ENCODE results near the gene GTPBP10. TPM values are rescaled to one million over a fixed set of nuclear protein-coding genes. Genes with fewer than 3 reads are reported as not detected.
"Not testable (repeated sequence)": the region's sequence is repeated elsewhere in the genome, so short reads cannot be mapped to it uniquely, and the experiment has no call there.

Gene GTPBP10
- polyA plus RNA-seq, 1 donor (not counting 4 experiments of a cell fraction or from before 2014, with no cell fraction given) = 26.6 TPM

DNA sequence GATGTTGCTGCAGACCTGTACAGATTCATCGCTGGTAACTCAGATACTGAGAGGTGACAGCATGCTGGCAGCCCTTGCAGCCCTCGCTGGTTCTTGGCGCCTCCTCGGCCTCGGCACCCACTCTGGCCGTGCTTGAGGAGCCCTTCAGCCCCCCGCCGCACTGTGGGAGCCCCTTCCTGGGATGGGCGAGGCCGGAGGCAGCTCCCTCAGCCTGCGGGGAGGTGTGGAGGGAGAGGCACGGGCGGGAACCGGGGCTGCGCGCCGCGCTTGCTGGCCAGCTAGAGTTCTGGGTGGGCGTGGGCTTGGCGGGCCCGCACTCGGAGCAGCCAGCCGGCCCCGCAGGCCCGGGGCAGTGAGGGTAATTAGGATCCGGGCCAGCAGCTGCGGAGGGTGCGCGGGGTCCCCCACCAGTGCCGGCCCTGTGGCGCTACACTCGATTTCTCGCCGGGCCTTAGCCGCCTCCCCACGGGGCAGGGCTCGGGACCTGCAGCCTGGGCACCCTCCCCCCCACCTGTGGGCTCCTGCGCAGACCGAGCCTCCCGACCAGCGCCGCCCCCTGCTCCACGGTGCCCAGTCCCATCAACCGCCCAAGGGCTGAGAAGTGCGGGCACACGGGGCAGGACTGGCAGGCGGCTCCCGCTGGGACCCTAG, 12.2 kb upstream of the GTPBP10 start:
- dilution Hi-C loops (cut with MboI; ENCODE audit: extremely low pct_ligation_motif_present, low sequenced_read_pairs) = no loop called here
- FAIRE-seq = no peak
- TF ChIP-seq, protein P1, sequence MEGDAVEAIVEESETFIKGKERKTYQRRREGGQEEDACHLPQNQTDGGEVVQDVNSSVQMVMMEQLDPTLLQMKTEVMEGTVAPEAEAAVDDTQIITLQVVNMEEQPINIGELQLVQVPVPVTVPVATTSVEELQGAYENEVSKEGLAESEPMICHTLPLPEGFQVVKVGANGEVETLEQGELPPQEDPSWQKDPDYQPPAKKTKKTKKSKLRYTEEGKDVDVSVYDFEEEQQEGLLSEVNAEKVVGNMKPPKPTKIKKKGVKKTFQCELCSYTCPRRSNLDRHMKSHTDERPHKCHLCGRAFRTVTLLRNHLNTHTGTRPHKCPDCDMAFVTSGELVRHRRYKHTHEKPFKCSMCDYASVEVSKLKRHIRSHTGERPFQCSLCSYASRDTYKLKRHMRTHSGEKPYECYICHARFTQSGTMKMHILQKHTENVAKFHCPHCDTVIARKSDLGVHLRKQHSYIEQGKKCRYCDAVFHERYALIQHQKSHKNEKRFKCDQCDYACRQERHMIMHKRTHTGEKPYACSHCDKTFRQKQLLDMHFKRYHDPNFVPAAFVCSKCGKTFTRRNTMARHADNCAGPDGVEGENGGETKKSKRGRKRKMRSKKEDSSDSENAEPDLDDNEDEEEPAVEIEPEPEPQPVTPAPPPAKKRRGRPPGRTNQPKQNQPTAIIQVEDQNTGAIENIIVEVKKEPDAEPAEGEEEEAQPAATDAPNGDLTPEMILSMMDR (optimal IDR thresholded peaks at IDR 0.05 in 1 of 3, IDR thresholded peaks at IDR 0.05 in 1 of 3, conservative IDR thresholded peaks at IDR 0.05 in 1 of 3; ENCODE audit: extremely low read depth in 1 of 3, insufficient read depth in 2 of 3, low read length in 3 of 3) = no peak
- TF ChIP-seq EZH2 (IDR thresholded peaks at IDR 0.05; ENCODE audit: low read length) = no peak

DNA sequence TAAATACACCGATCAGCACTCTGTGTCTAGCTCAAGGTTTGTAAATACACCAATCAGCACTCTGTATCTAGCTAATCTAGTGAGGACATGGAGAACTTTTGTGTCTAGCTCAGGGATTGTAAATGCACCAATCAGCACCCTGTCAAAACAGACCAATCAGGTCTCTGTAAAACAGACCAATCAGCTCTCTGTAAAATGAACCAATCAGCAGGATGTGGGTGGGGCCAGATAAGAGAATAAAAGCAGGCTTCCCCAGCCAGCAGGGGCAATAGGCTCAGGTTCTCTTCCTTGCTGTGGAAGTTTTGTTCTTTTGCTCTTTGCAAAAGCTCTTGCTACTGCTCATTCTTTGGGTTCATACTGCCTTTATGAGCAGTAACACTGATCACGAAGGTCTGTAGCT, 11.6 kb upstream of the GTPBP10 start:
- H3K4me1 ChIP-seq (ENCODE audit: control insufficient read depth, extremely low read depth, insufficient read depth, low read length); H3K9me3 ChIP-seq (ENCODE audit: control insufficient read depth, low read depth, low read length); H3K4me3 ChIP-seq (ENCODE audit: control insufficient read depth in 2 of 3, extremely low read depth in 1 of 3, insufficient read depth in 2 of 3, low read depth in 1 of 3, low read length in 3 of 3); H3K27me3 ChIP-seq (ENCODE audit: control insufficient read depth, extremely low read depth, insufficient read depth, low read length); H3K9me1 ChIP-seq (ENCODE audit: control insufficient read depth, extremely low read depth, insufficient read depth, low read length); H3K79me2 ChIP-seq (ENCODE audit: control insufficient read depth, insufficient read depth, low read length); H3K36me3 ChIP-seq (ENCODE audit: control insufficient read depth in 2 of 2, extremely low read depth in 1 of 2, insufficient read depth in 2 of 2, low read length in 2 of 2); FAIRE-seq; dilution Hi-C loops (cut with MboI; ENCODE audit: extremely low pct_ligation_motif_present, low sequenced_read_pairs); H2AFZ ChIP-seq (ENCODE audit: control insufficient read depth, low read length); H3K9ac ChIP-seq (ENCODE audit: control insufficient read depth, extremely low read depth, insufficient read depth, low read length); H4K20me1 ChIP-seq (ENCODE audit: control insufficient read depth, extremely low read depth, insufficient read depth, low read length); H3K27ac ChIP-seq (ENCODE audit: control insufficient read depth, insufficient read depth, low read length); H3K4me2 ChIP-seq (ENCODE audit: control insufficient read depth, extremely low read depth, insufficient read depth, low read depth, low read length); DNase-seq (ENCODE audit: low read depth, low spot score): not testable (repeated sequence)

More for the DNA sequence above, 12.2 kb upstream of the GTPBP10 start:
- no peak overlapping the region for H3K9ac ChIP-seq (ENCODE audit: control insufficient read depth, extremely low read depth, insufficient read depth, low read length)
- no peak overlapping the region for H2AFZ ChIP-seq (ENCODE audit: control insufficient read depth, low read length)
- H3K9me1 ChIP-seq (ENCODE audit: control insufficient read depth, extremely low read depth, insufficient read depth, low read length) = no peaks in the 10 kb centered on the region
- no peaks in the 10 kb centered on the region for H4K20me1 ChIP-seq (ENCODE audit: control insufficient read depth, extremely low read depth, insufficient read depth, low read length)
- H3K27me3 ChIP-seq (ENCODE audit: control insufficient read depth, extremely low read depth, insufficient read depth, low read length) = no peaks in the 10 kb centered on the region
- H3K27ac ChIP-seq (ENCODE audit: control insufficient read depth, insufficient read depth, low read length) = no peak overlapping the region
- no peak overlapping the region for H3K4me2 ChIP-seq (ENCODE audit: control insufficient read depth, extremely low read depth, insufficient read depth, low read depth, low read length)
- no peak for DNase-seq (ENCODE audit: low read depth, low spot score)
- H3K9me3 ChIP-seq (ENCODE audit: control insufficient read depth, low read depth, low read length) = no peaks in the 10 kb centered on the region
- no peaks in the 10 kb centered on the region for H3K4me1 ChIP-seq (ENCODE audit: control insufficient read depth, extremely low read depth, insufficient read depth, low read length)
- H3K79me2 ChIP-seq (ENCODE audit: control insufficient read depth, insufficient read depth, low read length) = no peaks in the 10 kb centered on the region
- no peaks in the 10 kb centered on the region for H3K36me3 ChIP-seq (ENCODE audit: control insufficient read depth in 2 of 2, extremely low read depth in 1 of 2, insufficient read depth in 2 of 2, low read length in 2 of 2)
- no peak overlapping the region for H3K4me3 ChIP-seq (ENCODE audit: control insufficient read depth in 2 of 3, extremely low read depth in 1 of 3, insufficient read depth in 2 of 3, low read depth in 1 of 3, low read length in 3 of 3)

DNA sequence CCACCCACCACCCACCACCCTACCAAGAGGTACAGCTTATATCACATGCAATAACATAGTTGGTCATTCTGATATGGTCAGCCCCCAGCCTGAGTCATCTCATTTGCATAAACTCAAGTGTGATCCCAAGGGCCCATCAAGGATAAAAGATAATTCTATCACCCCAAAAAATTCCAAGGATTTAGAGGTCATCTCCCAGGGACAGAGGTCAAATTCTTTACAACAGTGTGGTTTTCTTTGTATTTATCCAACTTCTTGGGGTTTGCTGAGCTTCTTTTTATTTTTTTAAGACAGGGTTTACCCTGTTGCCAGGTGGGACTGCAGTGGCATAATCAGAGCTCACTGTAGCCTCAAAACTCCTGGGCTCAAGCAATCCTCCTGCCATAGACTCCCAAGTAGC, 9.4 kb upstream of the GTPBP10 start:
- Histone ChIP-seq H3K79me2 (ENCODE audit: control insufficient read depth, insufficient read depth, low read length) (no peaks in the 10 kb centered on the region), H3K36me3 (ENCODE audit: control insufficient read depth in 2 of 2, extremely low read depth in 1 of 2, insufficient read depth in 2 of 2, low read length in 2 of 2) (no peaks in the 10 kb centered on the region), H3K9me1 (ENCODE audit: control insufficient read depth, extremely low read depth, insufficient read depth, low read length) (no peaks in the 10 kb centered on the region), H3K4me1 (ENCODE audit: control insufficient read depth, extremely low read depth, insufficient read depth, low read length) (no peaks in the 10 kb centered on the region), H3K27ac (ENCODE audit: control insufficient read depth, insufficient read depth, low read length) (no peak overlapping the region), H4K20me1 (ENCODE audit: control insufficient read depth, extremely low read depth, insufficient read depth, low read length) (no peaks in the 10 kb centered on the region), H3K9ac (ENCODE audit: control insufficient read depth, extremely low read depth, insufficient read depth, low read length) (no peak overlapping the region), H3K27me3 (ENCODE audit: control insufficient read depth, extremely low read depth, insufficient read depth, low read length) (no peaks in the 10 kb centered on the region), H2AFZ (ENCODE audit: control insufficient read depth, low read length) (no peak overlapping the region), H3K9me3 (ENCODE audit: control insufficient read depth, low read depth, low read length) (no peaks in the 10 kb centered on the region), H3K4me3 (ENCODE audit: control insufficient read depth in 2 of 3, extremely low read depth in 1 of 3, insufficient read depth in 2 of 3, low read depth in 1 of 3, low read length in 3 of 3) (no peak overlapping the region), H3K4me2 (ENCODE audit: control insufficient read depth, extremely low read depth, insufficient read depth, low read depth, low read length) (no peak overlapping the region)
- dilution Hi-C loops (cut with MboI; ENCODE audit: extremely low pct_ligation_motif_present, low sequenced_read_pairs) = no loop called here
- no peak for TF ChIP-seq EZH2 (IDR thresholded peaks at IDR 0.05; ENCODE audit: low read length)
- TF ChIP-seq, protein P1 (optimal IDR thresholded peaks at IDR 0.05 in 1 of 3, IDR thresholded peaks at IDR 0.05 in 1 of 3, conservative IDR thresholded peaks at IDR 0.05 in 1 of 3; ENCODE audit: extremely low read depth in 1 of 3, insufficient read depth in 2 of 3, low read length in 3 of 3) = no peak
- no peak for DNase-seq (ENCODE audit: low read depth, low spot score)
- no peak for FAIRE-seq

Data from keratinocyte (primary cell).